NCI-H2107 (cell line): ENCODE measurements around the gene SLCO1B3.
"Not testable (repeated sequence)": the region's sequence is repeated elsewhere in the genome, so short reads cannot be mapped to it uniquely, and the experiment has no call there.

Source experiments
- DNase-seq: peaks from one replicate; lab custom pipeline; 2025; lab: John Stamatoyannopoulos, UW

The SLCO1B3 gene

GRCh38 chr12:20810487-20810886 lies at the start of gene SLCO1B3:
SLCO1B3 (plus strand) TSS chr12:20810705; CDS start chr12:20815739, 5,034 bp downstream.
- no peak for DNase-seq

GRCh38 chr12:20777420-20777819 lies 33.1 kb upstream of the SLCO1B3 start:
- DNase-seq = no peak

- DNase-seq = no peak
Observed at GRCh38 chr12:20778969-20779368, 31.5 kb upstream of the SLCO1B3 start.

GRCh38 chr12:20779971-20780370 lies 30.5 kb upstream of the SLCO1B3 start:
- DNase-seq = not testable (repeated sequence)

DNA sequence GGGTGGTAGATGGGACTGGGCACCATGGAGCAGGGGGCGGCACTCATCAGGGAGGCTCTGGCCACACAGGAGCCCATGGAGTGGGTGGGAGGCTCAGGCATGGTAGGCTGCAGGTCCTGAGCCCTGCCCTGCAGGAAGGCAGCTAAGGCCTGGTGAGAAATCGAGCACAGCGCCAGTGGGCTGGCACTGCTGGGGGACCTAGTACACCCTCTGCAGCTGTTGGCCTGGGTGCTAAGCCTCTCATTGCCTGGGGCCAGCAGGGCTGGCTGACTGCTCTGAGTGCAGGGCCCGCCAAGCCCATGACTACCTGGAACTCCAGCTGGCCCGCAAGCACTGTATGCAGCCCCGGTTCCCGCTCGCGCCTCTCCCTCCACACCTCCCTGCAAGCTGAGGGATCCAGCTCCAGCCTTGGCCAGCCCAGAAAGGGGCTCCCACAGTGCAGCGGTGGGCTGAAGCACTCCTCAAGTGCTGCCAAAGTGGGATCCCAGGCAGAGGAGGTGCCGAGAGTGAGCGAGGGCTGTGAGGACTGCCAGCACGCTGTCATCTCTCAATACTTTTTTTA lies 26.6 kb upstream of the SLCO1B3 start:
- not testable (repeated sequence) for DNase-seq

- DNase-seq = no peak
Observed at GRCh38 chr12:20792971-20793370, 17.5 kb upstream of the SLCO1B3 start.

DNA sequence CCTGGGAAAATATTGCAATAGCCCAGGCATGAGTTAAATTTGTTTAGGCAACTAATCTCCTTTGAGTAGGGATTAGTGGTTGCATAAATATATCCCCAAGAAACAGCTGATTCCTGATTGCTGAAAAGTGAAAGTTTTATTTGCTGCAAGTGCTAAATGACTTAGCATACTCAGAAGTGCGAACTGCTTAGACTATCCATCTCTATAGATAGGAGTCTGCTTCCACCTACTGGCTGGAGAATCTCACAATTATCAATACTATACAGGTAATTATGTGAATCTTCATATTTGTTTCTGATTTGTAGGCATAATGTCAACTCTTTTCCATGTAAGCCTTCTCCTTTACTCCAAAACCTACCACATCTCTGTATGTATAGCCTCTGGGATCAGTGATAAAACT lies 12.0 kb upstream of the SLCO1B3 start:
- DNase-seq = no peak

DNA sequence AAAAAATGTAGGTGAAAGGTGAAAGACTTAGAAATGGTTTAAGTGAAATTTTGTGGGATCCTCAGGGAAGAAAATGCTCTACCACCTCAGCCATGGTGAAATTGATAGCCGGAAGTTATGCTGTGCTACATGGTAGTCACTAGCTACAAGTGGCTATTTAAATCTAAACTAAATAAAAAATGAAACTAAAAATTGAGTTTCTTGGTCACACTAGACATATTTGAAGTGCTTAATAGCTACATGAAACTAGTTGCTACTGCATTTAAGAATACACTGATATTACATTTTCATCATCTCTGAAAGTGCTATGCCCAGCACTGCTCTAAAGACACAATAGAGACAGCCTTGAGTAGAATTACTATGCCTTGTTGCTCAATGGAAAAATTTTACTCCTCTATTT lies 10.3 kb upstream of the SLCO1B3 start:
- DNase-seq = no peak

- DNase-seq = no peak
Observed at GRCh38 chr12:20801035-20801434, 9.5 kb upstream of the SLCO1B3 start.

GRCh38 chr12:20805921-20806320 lies 4.6 kb upstream of the SLCO1B3 start:
- DNase-seq = no peak

DNA sequence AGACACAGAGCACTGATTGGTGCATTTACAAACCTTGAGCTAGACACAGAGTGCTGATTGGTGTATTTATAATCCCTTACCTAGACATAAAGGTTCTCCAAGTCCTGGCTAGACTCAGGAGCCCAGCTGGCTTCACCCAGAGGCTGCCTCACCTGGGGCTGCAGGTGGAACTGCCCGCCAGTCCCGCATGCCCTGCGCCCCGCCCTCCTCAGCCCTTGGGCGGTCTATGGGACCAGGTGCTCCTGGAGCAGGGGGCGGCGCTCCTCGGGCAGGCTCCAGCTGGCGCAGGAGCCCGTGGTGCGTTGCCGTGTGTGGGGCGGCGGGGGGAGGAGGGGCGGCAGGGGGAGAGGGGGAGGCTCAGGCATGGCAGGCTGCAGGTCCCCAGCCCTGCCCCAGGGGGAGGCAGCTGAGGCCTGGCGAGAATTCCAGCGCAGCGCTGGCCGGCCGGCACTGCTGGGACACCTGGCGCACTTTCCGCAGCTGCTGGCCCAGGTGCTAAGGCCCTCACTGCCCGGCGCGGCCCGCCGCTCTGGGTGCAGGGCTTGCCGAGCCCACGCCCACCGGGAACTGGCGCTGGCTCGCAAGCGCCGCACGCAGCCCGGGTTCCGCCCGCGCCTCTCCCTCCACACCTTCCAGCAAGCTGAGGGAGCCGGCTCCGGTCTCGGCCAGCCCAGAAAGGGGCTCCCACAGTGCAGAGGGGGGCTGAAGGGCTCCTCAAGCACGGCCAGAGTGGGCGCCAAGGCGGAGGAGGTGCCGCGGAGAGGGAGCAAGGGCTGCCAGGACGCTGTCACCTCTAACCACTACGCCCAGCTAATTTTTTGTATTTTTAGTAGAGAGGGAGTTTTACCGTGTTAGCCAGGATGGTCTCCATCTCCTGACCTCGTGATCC lies 3.1 kb upstream of the SLCO1B3 start:
- DNase-seq = no peak

GRCh38 chr12:20808521-20808920 lies 2.0 kb upstream of the SLCO1B3 start:
- DNase-seq = no peak

GRCh38 chr12:20815574-20815973 lies 5.1 kb downstream of the SLCO1B3 start:
- DNase-seq = no peak

DNA sequence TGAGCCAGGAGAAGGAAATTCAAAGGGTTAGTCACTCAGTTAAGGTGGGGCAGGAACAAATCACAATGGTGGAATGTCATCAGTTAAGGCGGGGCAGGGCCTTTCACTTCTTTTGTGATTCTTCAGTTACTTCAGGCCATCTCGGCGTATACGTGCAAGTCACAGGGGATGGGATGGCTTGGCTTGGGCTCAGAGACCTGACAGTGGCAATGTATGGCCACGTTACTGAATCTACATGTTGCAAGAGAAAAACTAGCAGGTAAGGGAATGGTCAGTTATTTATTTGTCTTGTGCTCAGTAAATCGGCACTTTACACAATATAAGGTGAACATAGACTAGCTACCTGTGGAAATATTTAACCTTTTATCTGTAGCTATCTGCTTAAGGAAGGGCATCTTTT lies 11.9 kb downstream of the SLCO1B3 start:
- DNase-seq = no peak

DNA sequence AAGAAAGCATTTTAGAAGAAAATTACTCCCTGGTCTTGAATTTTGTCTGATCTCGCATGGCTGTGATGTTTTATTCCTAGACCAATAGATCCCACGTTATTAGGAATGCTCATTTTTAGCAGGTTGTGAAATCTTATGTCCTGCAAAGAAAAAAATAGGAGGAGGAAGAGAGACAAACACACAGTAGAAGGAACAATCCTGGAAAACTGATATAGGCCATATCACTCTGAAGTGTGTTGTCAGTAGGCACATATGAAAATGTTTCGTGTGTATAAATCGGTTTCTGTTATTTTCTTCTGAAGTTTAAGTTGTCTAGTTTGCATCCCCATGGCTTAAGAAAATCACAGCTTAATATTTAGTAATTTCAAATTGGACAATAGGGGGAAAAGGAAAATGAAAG lies 12.4 kb downstream of the SLCO1B3 start:
- DNase-seq = no peak

DNA sequence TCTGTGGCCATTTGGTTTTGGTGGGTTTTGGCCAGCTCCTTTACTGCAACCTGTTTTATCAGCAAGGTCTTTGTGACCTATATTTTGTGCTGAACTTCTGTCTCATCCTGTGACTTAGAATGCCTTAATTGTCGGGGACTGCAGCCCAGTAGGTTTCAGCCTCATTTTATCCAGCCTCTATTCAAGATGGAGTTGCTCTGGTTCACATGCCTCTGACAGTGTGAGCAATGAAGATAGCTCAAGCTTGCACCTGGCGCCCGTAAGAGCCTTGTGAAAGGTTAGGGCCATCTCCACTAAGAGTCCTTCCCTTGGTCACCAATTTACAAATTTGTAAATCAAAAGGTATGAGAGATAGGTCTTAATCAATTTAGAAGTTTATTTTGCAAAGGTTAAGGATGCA lies 19.4 kb downstream of the SLCO1B3 start:
- DNase-seq = no peak

DNA sequence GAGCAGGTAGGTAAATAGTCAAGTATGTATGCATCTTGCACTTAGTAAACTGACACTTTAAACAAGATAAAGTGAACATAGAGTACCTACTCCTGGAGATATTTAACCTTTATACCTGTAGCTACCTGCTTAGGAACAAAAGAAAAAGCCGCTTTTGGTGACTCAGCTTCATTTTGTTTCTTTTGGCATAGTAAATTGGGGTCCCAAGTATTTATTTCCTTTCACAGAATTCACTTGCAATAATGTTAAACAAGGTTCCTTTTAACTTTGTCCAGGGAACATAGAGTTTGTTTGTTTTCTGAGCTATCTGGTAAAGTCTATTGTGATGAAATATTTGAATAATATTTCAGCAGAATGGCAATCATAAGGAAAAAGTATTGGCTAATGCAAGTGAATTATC lies 20.0 kb downstream of the SLCO1B3 start:
- no peak for DNase-seq

GRCh38 chr12:20832911-20833310 lies 22.4 kb downstream of the SLCO1B3 start:
- no peak for DNase-seq

GRCh38 chr12:20852649-20853048 lies 42.1 kb downstream of the SLCO1B3 start:
- no peak for DNase-seq

GRCh38 chr12:20863056-20863455 lies 52.6 kb downstream of the SLCO1B3 start:
- no peak for DNase-seq

- DNase-seq = no peak
Observed at GRCh38 chr12:20865873-20866272, 55.4 kb downstream of the SLCO1B3 start.

DNA sequence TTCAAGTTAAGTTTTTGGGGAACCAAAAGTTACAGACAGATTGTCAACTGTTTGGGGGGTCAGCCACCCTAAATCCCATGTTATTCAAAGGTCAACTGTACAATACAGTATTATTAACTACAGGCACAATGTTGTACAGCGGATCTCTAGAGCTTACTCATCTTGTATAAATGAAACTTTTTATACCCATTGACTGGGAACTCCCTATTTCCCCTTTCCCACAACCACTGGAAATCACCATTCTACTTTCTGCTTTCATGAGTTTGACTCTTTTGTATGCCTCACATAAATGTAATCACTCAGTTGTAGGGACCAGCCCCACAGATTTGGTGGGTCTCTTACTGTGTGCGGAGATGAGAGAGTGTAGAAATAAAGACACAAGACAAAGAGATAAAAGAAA lies 57.8 kb downstream of the SLCO1B3 start:
- no peak for DNase-seq

DNA sequence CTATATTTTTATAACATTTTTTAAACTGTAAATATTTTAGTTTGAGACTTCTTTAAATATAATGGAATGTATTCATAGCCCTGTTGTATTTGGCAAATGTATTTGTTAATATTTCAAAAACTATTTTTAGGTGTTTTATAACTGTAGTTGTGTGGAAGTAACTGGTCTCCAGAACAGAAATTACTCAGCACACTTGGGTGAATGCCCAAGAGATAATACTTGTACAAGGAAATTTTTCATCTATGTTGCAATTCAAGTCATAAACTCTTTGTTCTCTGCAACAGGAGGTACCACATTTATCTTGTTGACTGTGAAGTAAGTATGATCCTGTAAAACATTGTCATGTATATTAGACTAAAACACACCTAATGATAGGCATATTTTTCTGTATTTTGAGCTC lies 72.8 kb downstream of the SLCO1B3 start:
- no peak for DNase-seq

- DNase-seq = no peak
Observed at GRCh38 chr12:20885116-20885515, 74.6 kb downstream of the SLCO1B3 start.
